B cell (primary cell): ENCODE results near the gene CCDC134.

Experiments used
- EZH2 ChIP-seq: IDR thresholded peaks from 2 replicates; pipeline ENCODE4 v1.6.1; 2012; ENCODE audit warnings: borderline replicate concordance, low read depth, mild to moderate bottlenecking, moderate library complexity, low read length; ENCODE audit not compliant: insufficient read depth, poor library complexity, severe bottlenecking
- TF ChIP-seq, protein P1 (sequence below): fragments of 200-600 bp; IDR thresholded peaks from one replicate; pipeline ENCODE4 v1.8.0; 2022; ENCODE audit warnings: antibody characterized with exemption, mild to moderate bottlenecking

DNA sequence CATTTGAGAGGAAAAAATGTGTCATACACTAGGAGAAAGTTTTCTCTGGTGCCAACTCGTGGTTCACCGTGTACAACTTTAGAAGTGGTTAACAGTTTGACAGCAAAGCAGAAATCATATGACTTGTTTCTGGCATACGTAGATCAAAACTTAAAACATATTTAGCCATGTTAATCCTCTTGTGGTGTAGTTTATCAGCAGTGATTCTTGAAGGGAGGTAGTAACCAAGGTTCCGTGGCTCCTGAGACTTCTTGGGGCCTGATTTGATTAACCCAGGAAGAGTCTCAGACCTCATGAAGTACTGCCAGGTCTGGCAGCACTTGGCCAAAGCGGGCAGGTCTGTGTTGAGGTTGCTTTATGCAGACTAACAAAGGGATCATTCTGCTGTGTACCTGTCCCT is 72.9 kb downstream of the CCDC134 start:
- TF ChIP-seq, protein P1, sequence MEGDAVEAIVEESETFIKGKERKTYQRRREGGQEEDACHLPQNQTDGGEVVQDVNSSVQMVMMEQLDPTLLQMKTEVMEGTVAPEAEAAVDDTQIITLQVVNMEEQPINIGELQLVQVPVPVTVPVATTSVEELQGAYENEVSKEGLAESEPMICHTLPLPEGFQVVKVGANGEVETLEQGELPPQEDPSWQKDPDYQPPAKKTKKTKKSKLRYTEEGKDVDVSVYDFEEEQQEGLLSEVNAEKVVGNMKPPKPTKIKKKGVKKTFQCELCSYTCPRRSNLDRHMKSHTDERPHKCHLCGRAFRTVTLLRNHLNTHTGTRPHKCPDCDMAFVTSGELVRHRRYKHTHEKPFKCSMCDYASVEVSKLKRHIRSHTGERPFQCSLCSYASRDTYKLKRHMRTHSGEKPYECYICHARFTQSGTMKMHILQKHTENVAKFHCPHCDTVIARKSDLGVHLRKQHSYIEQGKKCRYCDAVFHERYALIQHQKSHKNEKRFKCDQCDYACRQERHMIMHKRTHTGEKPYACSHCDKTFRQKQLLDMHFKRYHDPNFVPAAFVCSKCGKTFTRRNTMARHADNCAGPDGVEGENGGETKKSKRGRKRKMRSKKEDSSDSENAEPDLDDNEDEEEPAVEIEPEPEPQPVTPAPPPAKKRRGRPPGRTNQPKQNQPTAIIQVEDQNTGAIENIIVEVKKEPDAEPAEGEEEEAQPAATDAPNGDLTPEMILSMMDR: no peak
- TF ChIP-seq EZH2: no peak
